HepG2 (cell line): Measurements from ENCODE around the gene CDC14B. TPM values are rescaled to one million over a fixed set of nuclear protein-coding genes. Genes with fewer than 3 reads are reported as not detected.

ENCODE experiments used
- FOXO1 ChIP-seq: sonication (generic); formaldehyde crosslinking; IDR thresholded peaks from 2 replicates; pipeline ENCODE4 v1.4.0; 2020; ENCODE audit warnings: missing genetic modification reagents
- GABPB1 ChIP-seq: IDR thresholded peaks from 2 replicates; pipeline ENCODE4 v1.6.1; 2016; ENCODE audit warnings: mild to moderate bottlenecking, missing genetic modification reagents, moderate library complexity, missing compliant biosample characterization
- HNF4A ChIP-seq: sonication (generic); formaldehyde crosslinking; IDR thresholded peaks from 2 replicates; pipeline ENCODE4 v1.4.0; 2020; ENCODE audit warnings: missing genetic modification reagents
- JUN ChIP-seq: sonication (generic); formaldehyde crosslinking; IDR thresholded peaks from 2 replicates; pipeline ENCODE4 v1.4.0; 2020; ENCODE audit warnings: mild to moderate bottlenecking, missing genetic modification reagents
- KDM2A ChIP-seq: sonication (generic); formaldehyde crosslinking; IDR thresholded peaks from 2 replicates; pipeline ENCODE4 v1.4.0; 2020; ENCODE audit warnings: low read depth, missing genetic modification reagents, borderline replicate concordance
- KMT2A ChIP-seq: sonication (generic); formaldehyde crosslinking; IDR thresholded peaks from 2 replicates; pipeline ENCODE4 v1.4.0; 2020; ENCODE audit warnings: missing genetic modification reagents
- NRL ChIP-seq: sonication (generic); formaldehyde crosslinking; IDR thresholded peaks from 2 replicates; pipeline ENCODE4 v1.5.0; 2020; ENCODE audit warnings: missing genetic modification reagents, mild to moderate bottlenecking, moderate library complexity, borderline replicate concordance
- ONECUT2 ChIP-seq: sonication (generic); formaldehyde crosslinking; IDR thresholded peaks from 2 replicates; pipeline ENCODE4 v1.4.0; 2020; ENCODE audit warnings: missing genetic modification reagents
- SNAI1 ChIP-seq: sonication (generic); formaldehyde crosslinking; IDR thresholded peaks from 2 replicates; pipeline ENCODE4 v1.5.0; 2020; ENCODE audit warnings: mild to moderate bottlenecking, missing genetic modification reagents, borderline replicate concordance
- ZNF264 ChIP-seq: sonication (generic); formaldehyde crosslinking; IDR thresholded peaks from 2 replicates; pipeline ENCODE4 v1.4.0; 2020; ENCODE audit warnings: missing genetic modification reagents
- ZNF343 ChIP-seq: sonication (generic); formaldehyde crosslinking; IDR thresholded peaks from 2 replicates; pipeline ENCODE4 v1.4.0; 2020; ENCODE audit warnings: mild to moderate bottlenecking, missing genetic modification reagents
- ZNF646 ChIP-seq: sonication (generic); formaldehyde crosslinking; IDR thresholded peaks from 2 replicates; pipeline ENCODE4 v1.9.0; 2021; ENCODE audit warnings: mild to moderate bottlenecking, missing genetic modification reagents
- ZSCAN22 ChIP-seq: sonication (generic); formaldehyde crosslinking; IDR thresholded peaks from 2 replicates; pipeline ENCODE4 v1.4.0; 2020; ENCODE audit warnings: mild to moderate bottlenecking, missing genetic modification reagents
- polyA plus RNA-seq, 8 experiments: library from polyadenylated mRNA; depleted of rRNA in 3 of 8; stranded (reverse) in 7 of 8; unstranded in 1 of 8; fragments of >200 nt; fragmentation: Illumina TruSeq in 4 of 8; extraction: Trizol in 4 of 8; gene quantifications; 2 replicates each; pipeline versions ENCODE4 v1.2.1 to v1.2.3, GENCODE V29; 2011 to 2016; ENCODE audit warnings: low read depth in 4 of 8, missing spikeins in 1 of 8, mixed read lengths in 1 of 8; ENCODE audit not compliant: insufficient read depth in 1 of 8
- total RNA-seq, 5 experiments: library from RNA; depleted of rRNA; stranded (reverse); fragments of >200 nt; fragmentation: Illumina TruSeq; extraction: Trizol; gene quantifications; 2 replicates each; pipeline ENCODE4 v1.2.3, GENCODE V29; 2016; ENCODE audit warnings: low read depth in 1 of 5
- TF ChIP-seq, protein P1 (sequence below), 2 experiments: fragments of 450-650 bp in 1 of 2; sonication (generic) in 1 of 2; formaldehyde crosslinking in 1 of 2; IDR thresholded peaks; 2 replicates each; pipeline versions ENCODE4 v1.6.1 to v1.8.0; 2016 to 2022; ENCODE audit warnings: antibody characterized with exemption in 1 of 2, mild to moderate bottlenecking in 1 of 2, missing genetic modification reagents in 1 of 2

The CDC14B gene
- total and polyA plus RNA-seq, 2 of the 13 experiments (the other 11 are each of a cell fraction or from before 2014, with no cell fraction given): 25.8 to 33.3 TPM

- TF ChIP-seq, protein P1, sequence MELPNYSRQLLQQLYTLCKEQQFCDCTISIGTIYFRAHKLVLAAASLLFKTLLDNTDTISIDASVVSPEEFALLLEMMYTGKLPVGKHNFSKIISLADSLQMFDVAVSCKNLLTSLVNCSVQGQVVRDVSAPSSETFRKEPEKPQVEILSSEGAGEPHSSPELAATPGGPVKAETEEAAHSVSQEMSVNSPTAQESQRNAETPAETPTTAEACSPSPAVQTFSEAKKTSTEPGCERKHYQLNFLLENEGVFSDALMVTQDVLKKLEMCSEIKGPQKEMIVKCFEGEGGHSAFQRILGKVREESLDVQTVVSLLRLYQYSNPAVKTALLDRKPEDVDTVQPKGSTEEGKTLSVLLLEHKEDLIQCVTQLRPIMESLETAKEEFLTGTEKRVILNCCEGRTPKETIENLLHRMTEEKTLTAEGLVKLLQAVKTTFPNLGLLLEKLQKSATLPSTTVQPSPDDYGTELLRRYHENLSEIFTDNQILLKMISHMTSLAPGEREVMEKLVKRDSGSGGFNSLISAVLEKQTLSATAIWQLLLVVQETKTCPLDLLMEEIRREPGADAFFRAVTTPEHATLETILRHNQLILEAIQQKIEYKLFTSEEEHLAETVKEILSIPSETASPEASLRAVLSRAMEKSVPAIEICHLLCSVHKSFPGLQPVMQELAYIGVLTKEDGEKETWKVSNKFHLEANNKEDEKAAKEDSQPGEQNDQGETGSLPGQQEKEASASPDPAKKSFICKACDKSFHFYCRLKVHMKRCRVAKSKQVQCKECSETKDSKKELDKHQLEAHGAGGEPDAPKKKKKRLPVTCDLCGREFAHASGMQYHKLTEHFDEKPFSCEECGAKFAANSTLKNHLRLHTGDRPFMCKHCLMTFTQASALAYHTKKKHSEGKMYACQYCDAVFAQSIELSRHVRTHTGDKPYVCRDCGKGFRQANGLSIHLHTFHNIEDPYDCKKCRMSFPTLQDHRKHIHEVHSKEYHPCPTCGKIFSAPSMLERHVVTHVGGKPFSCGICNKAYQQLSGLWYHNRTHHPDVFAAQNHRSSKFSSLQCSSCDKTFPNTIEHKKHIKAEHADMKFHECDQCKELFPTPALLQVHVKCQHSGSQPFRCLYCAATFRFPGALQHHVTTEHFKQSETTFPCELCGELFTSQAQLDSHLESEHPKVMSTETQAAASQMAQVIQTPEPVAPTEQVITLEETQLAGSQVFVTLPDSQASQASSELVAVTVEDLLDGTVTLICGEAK (IDR thresholded peaks at IDR 0.05): no peak
- TF ChIP-seq, protein P1 (CRISPR knock-in tag; IDR thresholded peaks at IDR 0.05): 0 out of 2 replicates have a peak, but pooled peaks have one; percentile 30
- TF ChIP-seq KMT2A (CRISPR knock-in tag): no peak
- TF ChIP-seq SNAI1 (CRISPR knock-in tag): no peak
- TF ChIP-seq GABPB1 (CRISPR knock-in tag): no peak
- TF ChIP-seq ZSCAN22 (CRISPR knock-in tag): peak; percentile 72; the same call in 1 of the 2 replicates
- TF ChIP-seq FOXO1: no peak
- no peak for TF ChIP-seq JUN
- 0 out of 2 replicates have a peak, but pooled peaks have one; percentile 47 for TF ChIP-seq KDM2A
- 0 out of 2 replicates have a peak, but pooled peaks have one; percentile 62 for TF ChIP-seq ZNF646 (CRISPR knock-in tag)
- no peak for TF ChIP-seq ZNF343 (CRISPR knock-in tag)
- no peak for TF ChIP-seq NRL (CRISPR knock-in tag)
- no peak for TF ChIP-seq ZNF264 (CRISPR knock-in tag)
- TF ChIP-seq HNF4A (CRISPR knock-in tag): 0 out of 2 replicates have a peak, but pooled peaks have one; percentile 21
- peak; percentile 84 for TF ChIP-seq ONECUT2 (CRISPR knock-in tag)
Measured at GRCh38 chr9:96668868-96669534, 49.4 kb upstream of the CDC14B start (continued).
